ENCODE data around the gene GALNT17.
"Not testable (repeated sequence)": the region's sequence is repeated elsewhere in the genome, so short reads cannot be mapped to it uniquely, and the experiment has no call there.

GALNT17 gene

GRCh38 chr7:71616217-71616616, 484.3 kb downstream of the GALNT17 start:
- DNase-seq (ENCODE audit: low read depth in 1 of 2, low spot score in 1 of 2), result no peak

DNA sequence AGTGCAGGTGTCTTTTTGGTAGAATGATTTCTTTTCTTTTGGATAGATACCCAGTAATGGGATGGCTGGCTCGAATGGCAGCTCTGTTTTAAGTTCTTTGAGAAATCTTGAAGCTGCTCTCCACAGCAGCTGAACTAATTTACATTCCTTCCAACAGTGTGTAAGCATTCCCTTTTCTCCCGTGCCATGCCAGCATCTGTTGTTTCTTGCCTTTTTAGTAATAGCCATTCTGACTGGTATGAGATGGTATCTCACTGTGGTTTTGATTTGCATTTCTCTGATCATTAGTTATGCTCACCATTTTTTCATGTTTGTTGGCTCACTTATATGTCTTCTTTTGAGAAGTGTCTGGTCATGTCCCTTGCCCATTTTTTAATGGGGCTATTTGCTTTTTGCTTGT, 486.3 kb downstream of the GALNT17 start:
- no peak for DNase-seq (ENCODE audit: low read depth in 1 of 2, low spot score in 1 of 2)

DNA sequence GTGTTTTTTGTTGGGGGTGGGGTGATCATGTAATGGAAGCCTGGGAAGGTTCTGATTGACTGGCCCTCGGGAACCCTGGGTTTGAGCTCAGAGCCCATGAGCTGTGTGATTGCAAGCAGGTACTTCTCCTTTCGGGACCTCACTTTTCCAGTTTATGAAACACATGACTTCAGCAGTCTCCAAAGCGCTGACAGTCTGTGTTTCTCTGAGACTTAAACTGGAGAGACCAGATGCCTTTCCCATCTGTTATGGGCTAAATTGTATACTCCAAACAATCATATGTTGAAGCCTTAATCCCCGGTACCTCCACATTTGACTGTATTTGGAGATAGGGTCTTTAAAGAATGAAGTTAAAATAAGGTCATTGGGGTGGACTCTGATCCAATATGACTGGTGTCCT, 493.6 kb downstream of the GALNT17 start:
- DNase-seq (ENCODE audit: low read depth in 1 of 2, low spot score in 1 of 2), result no peak

DNA sequence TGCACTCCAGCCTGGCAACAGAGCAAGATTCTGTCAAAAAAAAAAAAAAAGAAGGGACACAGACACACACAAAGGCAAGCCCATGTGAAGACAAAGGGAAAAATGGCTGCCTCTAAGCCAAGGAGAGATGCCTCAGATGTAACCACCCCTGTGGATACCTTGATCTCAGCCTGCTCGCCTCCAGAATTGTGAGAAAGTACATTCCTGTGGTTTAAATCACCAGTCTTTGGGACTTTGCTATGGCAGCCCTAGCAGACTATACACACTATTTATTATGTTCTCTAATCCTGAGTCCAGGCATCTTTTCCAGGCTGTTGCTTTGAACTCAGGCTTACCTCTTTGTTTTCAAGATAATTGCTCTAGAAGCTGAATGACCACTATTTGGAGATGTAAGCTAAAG, 494.3 kb downstream of the GALNT17 start:
- DNase-seq (ENCODE audit: low read depth in 1 of 2, low spot score in 1 of 2), result no peak

- no peak for DNase-seq (ENCODE audit: low read depth in 1 of 2, low spot score in 1 of 2)
Measured at GRCh38 chr7:71627651-71628050, 495.7 kb downstream of the GALNT17 start.

- no peak for DNase-seq (ENCODE audit: low read depth in 1 of 2, low spot score in 1 of 2)
Measured at GRCh38 chr7:71630516-71630915, 498.6 kb downstream of the GALNT17 start.

GRCh38 chr7:71633551-71634008, 501.6 kb downstream of the GALNT17 start:
- DNase-seq (ENCODE audit: low read depth in 1 of 2, low spot score in 1 of 2), result no peak

DNA sequence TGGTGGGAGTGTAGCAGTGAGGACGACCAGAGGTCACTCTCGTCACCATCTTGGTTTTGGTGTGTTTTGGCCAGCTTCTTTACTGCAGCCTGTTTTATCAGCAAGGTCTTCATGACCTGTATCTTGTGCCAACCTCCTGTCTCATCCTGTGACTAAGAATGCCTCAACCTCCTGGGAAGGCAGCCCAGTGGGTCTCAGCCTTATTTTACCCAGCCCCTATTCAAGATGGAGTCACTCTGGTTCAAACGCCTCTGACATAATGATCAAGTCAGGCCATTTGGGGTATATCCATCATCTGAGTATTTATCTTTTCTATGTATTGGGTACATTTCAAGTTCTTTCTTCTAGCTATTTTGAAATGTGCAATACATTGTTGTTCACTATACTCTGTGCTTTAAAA, 503.9 kb downstream of the GALNT17 start:
- not testable (repeated sequence) for DNase-seq (ENCODE audit: low read depth in 1 of 2, low spot score in 1 of 2)

DNA sequence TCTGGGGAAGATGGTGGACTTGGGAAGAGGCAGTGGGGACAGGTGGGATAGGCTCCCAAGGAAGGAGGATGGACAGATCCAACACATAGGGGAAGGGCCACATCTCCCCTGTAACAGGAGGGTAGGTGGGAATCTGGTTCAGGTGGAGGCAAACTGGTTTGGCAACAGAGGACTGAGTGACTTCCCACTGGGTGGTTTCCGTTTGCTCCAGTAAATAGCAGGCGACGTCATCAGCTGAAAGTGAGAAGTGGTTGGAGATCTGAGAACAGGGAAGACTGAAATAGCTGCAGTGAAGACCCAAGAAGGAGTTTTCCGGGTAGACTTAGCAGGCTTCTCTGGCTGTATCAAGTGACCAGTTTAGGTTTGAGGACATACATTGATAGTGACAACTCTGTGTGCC, 504.4 kb downstream of the GALNT17 start:
- DNase-seq (ENCODE audit: low read depth in 1 of 2, low spot score in 1 of 2), result no peak

- DNase-seq (ENCODE audit: low read depth in 1 of 2, low spot score in 1 of 2), result no peak
Measured at GRCh38 chr7:71637578-71637977, 505.6 kb downstream of the GALNT17 start.

GRCh38 chr7:71638108-71638507, 506.2 kb downstream of the GALNT17 start:
- DNase-seq (ENCODE audit: low read depth in 1 of 2, low spot score in 1 of 2), result no peak

DNA sequence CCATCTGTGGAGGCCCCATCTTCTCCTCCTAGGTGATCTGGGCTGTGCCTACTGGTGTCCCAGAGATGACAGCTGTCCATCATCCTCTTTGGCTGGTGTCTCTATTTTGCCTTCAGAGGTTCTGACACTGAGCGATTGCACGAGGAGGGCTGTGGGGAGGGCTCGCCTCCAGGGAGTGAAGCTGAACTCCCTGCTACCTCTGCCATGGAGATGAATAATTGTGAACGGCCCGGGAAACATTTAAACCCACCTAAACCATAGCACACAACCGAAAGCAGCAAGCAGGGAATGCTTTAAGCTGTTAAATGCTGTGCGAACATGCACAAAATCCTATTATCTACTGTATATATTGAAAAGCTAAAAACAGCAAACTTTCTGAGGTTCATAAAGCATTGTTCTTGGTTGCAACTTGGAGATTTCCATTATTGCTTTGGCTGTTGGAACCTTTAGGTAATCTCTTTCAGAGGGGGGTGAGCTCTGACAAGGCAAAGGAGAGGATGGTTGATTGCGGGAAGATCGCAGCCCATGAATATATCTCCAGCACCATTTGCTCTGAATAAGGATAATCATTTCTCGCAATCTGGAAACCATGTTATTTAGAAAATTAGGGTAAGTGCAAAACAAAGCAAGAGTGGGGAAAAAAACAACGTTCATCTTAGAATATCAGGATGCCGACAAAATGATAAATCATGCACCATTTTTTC, 507.6 kb downstream of the GALNT17 start:
- DNase-seq (ENCODE audit: low read depth in 1 of 2, low spot score in 1 of 2), result no peak

- not testable (repeated sequence) for DNase-seq (ENCODE audit: low read depth in 1 of 2, low spot score in 1 of 2)
Measured at GRCh38 chr7:71643031-71643430, 511.1 kb downstream of the GALNT17 start.

DNA sequence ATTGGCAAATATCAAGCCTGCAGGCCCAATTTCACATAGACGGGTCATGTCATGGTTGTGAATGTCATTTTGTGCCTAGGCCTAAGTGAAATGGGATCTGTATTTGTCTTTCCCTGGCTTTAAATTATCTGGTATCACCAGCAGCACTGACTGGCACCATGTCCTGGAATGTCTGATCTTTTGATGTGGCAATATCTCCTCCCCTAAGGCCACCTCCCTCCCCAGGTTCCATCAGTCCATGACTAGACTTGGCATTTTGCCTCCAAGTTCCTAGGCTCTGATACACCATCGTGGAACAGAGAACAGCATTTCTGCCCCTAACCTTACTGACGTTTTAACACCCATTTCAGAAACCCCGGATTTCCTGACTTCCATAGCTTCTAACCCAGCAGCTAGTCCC, 513.9 kb downstream of the GALNT17 start:
- DNase-seq (ENCODE audit: low read depth in 1 of 2, low spot score in 1 of 2), result no peak

DNA sequence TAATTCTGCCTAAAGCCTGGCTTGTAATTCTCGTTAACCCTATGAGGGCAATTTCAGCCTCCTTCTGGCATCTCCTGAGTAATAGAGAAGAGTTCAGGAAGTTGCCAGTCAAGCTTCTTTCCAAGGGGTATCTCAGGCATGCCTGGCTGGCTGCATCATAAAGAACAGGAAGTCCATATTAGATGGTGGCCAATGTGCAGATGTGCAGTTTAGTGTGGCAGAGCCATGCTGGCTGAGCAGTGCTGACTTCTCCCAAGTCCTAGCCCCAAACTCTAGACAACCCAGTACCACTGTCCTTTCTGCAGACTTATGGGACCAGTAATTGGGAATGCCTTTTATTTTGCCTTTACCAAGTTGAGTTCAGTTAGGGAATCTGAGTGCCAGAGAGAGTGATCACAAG, 517.9 kb downstream of the GALNT17 start:
- no peak for DNase-seq (ENCODE audit: low read depth in 1 of 2, low spot score in 1 of 2)

GRCh38 chr7:71650653-71651337, 518.9 kb downstream of the GALNT17 start:
- no peak for DNase-seq (ENCODE audit: low read depth in 1 of 2, low spot score in 1 of 2)

DNA sequence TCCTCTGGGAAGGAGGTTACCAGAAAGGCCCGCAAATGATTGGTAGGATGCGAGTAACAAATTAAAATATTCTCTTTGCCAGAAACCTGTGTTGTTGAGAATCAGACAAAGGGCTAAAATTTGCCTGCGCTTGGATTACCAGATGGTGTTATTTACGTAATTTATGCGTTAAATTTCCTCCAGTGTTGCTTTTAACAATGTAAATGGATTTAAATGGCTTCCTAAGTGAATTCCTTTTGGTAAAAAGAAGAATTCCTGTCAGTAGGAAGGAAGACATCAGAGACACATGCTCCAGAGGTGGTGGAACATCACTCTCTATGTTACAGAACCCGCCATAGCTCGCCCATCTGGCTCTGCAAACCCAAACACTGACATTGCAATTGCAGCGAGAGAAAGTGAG, 520.6 kb downstream of the GALNT17 start:
- DNase-seq (ENCODE audit: low read depth in 1 of 2, low spot score in 1 of 2), result no peak

DNA sequence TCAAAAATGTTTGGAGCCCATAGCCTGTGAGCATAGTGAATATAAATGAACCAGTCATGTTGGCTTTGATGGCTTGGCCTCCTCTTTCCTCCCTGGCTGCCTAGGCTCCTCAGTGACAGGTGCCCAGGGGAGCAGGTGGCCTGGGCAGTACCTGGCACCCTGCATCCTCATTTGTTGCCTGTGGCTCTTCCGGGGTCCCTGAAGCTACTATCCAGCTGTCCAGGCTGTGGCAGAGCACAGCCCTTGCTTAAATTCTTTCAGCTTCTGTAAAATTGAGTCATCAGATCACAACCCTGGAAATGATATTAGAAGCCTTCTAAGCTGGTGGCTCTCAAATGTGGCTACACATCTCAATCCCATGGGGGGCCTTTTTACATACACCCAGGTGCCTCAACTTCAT, 525.4 kb downstream of the GALNT17 start:
- no peak for DNase-seq (ENCODE audit: low read depth in 1 of 2, low spot score in 1 of 2)

- DNase-seq (ENCODE audit: low read depth in 1 of 2, low spot score in 1 of 2), result no peak
Measured at GRCh38 chr7:71659622-71660021, 527.7 kb downstream of the GALNT17 start.

DNA sequence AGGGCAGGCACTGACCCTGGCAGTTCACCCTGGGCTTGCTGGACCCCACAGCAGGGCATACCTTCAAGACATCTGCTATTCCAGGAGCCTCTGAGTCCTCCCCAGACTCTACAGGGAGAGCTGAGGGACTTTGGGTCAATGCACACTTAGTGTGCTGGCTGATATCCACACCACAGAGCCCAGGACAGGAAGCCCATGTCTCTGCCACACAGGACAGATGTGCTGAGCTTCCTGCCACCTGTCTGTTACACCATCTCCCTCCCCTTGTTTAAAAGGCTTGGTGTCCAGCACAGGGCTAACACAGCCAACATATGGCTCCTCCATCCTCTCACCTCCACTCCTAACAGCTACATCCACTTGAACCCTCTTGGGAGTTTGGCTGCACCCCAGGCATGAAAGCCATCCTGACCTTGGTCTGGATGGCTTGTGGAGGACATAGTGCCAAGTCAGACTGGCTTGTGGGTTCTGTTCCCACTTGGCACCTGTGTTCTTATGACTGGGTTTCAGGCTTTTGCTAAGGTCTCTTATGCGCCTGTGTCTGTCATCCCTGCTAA, 529.8 kb downstream of the GALNT17 start:
- no peak for DNase-seq (ENCODE audit: low read depth in 1 of 2, low spot score in 1 of 2)

DNA sequence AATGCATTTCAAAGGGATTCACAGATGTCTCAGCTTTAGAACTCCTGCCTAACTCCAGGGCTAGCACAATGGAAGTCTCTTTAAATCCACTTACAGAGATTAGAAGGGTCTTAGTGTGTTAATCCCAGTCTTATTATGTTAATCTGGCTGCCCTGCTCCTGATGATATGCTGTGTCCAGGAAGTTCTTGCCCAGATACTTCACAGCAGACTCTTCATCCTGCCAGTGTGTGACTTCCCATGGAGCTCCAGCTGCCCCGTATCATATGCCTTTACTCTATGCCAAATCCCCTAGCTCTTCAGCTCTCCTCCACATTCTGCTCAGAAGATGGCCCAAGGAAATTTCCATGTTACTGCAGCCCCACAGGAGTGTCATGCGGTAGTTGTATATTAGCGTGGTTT, 533.8 kb downstream of the GALNT17 start:
- DNase-seq (ENCODE audit: low read depth in 1 of 2, low spot score in 1 of 2), result no peak

DNA sequence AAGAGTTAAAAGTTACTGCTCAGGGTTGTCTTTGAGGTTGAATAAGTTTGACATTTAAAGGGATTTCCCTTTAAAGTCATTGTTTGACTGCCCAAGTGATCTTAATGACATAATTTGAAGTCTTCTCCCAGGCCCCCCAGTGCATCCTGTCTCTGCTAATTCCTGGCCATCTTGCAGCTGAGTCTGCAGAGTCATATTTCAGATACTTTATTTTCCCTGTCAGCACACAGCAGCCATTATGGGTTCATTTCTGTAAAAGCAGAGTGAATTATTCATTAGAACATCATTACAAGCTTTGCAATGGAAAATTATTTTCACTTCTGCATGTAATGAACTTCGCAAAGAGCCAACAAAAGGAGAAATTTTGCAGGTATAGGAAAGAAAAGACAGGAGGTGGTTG, 536.6 kb downstream of the GALNT17 start:
- no peak for DNase-seq (ENCODE audit: low read depth in 1 of 2, low spot score in 1 of 2)

- no peak for DNase-seq (ENCODE audit: low read depth in 1 of 2, low spot score in 1 of 2)
Measured at GRCh38 chr7:71679480-71679879, 547.5 kb downstream of the GALNT17 start.
